BE2C (cell line): ENCODE measurements around the gene LLGL1.

ENCODE experiments used
- DNase-seq: peaks from one replicate; pipeline ENCODE4 v3.0.0-alpha.2; 2020
- H3K27me3 ChIP-seq: fragments of 250-450 bp; sonication (Bioruptor Pico); 2 replicates; pipeline ENCODE4 v1.5.1; 2020; ENCODE audit warnings: mild to moderate bottlenecking
- H3K36me3 ChIP-seq: fragments of 250-450 bp; sonication (Bioruptor Pico); 2 replicates; pipeline ENCODE4 v1.5.1; 2020; ENCODE audit warnings: mild to moderate bottlenecking
- H3K4me1 ChIP-seq: fragments of 250-450 bp; sonication (Bioruptor Pico); 2 replicates; pipeline ENCODE4 v1.5.1; 2020
- H3K4me3 ChIP-seq: 2 replicates; pipeline ENCODE4 v1.5.1; 2011; ENCODE audit warnings: low read depth, low read length
- H3K9me3 ChIP-seq: fragments of 250-450 bp; sonication (Bioruptor Pico); 2 replicates; pipeline ENCODE4 v1.5.1; 2020
- CTCF ChIP-seq: IDR thresholded peaks from 2 replicates; pipeline ENCODE4 v1.5.1; 2012; ENCODE audit warnings: mild to moderate bottlenecking, low read depth, low read length

The LLGL1 gene

GRCh38 chr17:18181358-18181757 is 44.1 kb upstream of the LLGL1 start:
- H3K9me3 ChIP-seq: no peaks in the 10 kb centered on the region
- no peak overlapping the region for H3K4me3 ChIP-seq
- H3K36me3 ChIP-seq: peaks cover 3% of the 10 kb centered on the region; the same call in 1 of the 2 replicates
- DNase-seq: no peak
- TF ChIP-seq CTCF: no peak
- no peaks in the 10 kb centered on the region for H3K4me1 ChIP-seq
- H3K27me3 ChIP-seq: no peaks in the 10 kb centered on the region

GRCh38 chr17:18182110-18182977 is 43.1 kb upstream of the LLGL1 start:
- Histone ChIP-seq H3K4me3 (peak overlapping the region; percentile 63), H3K4me1 (no peaks in the 10 kb centered on the region), H3K9me3 (no peaks in the 10 kb centered on the region), H3K27me3 (no peaks in the 10 kb centered on the region), H3K36me3 (peaks cover 3% of the 10 kb centered on the region; the same call in 1 of the 2 replicates)
- no peak for DNase-seq
- no peak for TF ChIP-seq CTCF

GRCh38 chr17:18182978-18183333 is 42.5 kb upstream of the LLGL1 start:
- peak; percentile 72 for DNase-seq
- Histone ChIP-seq H3K4me3 (peak overlapping the region; percentile 63), H3K4me1 (no peaks in the 10 kb centered on the region), H3K27me3 (no peaks in the 10 kb centered on the region), H3K9me3 (no peaks in the 10 kb centered on the region), H3K36me3 (peaks cover 3% of the 10 kb centered on the region; the same call in 1 of the 2 replicates)
- TF ChIP-seq CTCF: no peak

- Histone ChIP-seq H3K9me3 (no peaks in the 10 kb centered on the region), H3K4me1 (no peaks in the 10 kb centered on the region), H3K36me3 (peaks cover 3% of the 10 kb centered on the region; the same call in 1 of the 2 replicates), H3K27me3 (no peaks in the 10 kb centered on the region), H3K4me3 (peak within 1 kb of the TSS; percentile 84)
- peak; percentile 92 for DNase-seq
- peak; percentile 31 for TF ChIP-seq CTCF
These were observed 41.9 kb upstream of the LLGL1 start, which contains the start of gene ALKBH5 for GRCh38 chr17:18183334-18184142. ALKBH5 (plus strand) TSS chr17:18183828; CDS start chr17:18184244, 416 bp downstream.

GRCh38 chr17:18184143-18185031 is 41.0 kb upstream of the LLGL1 start:
- peaks cover 7% of the 10 kb centered on the region for H3K36me3 ChIP-seq
- DNase-seq: peak; percentile 28
- no peaks in the 10 kb centered on the region for H3K9me3 ChIP-seq
- no peaks in the 10 kb centered on the region for H3K27me3 ChIP-seq
- peak overlapping the region; percentile 84 for H3K4me3 ChIP-seq
- no peaks in the 10 kb centered on the region for H3K4me1 ChIP-seq
- no peak for TF ChIP-seq CTCF
